Tibial nerve (tissue), 4 donors: Measurements from ENCODE around the gene CDH4. TPM values are rescaled to one million over a fixed set of nuclear protein-coding genes. Genes with fewer than 3 reads are reported as not detected.

Source experiments
- DNase-seq, 2 donors: peaks; one replicate each; pipeline ENCODE4 v3.0.0-alpha.2; 2019; ENCODE audit warnings: low spot score in 2 of 2
- H3K27ac ChIP-seq, 4 donors: fragments of 200-600 bp; sonication (generic) in 3 of 4; one replicate each; pipeline ENCODE4 v1.5.1; 2017 to 2019; ENCODE audit warnings: mild to moderate bottlenecking in 1 of 4
- H3K27me3 ChIP-seq, 2 donors: fragments of 200-600 bp; sonication (generic) in 1 of 2; one replicate each; pipeline versions ENCODE4 v1.5.1 to v1.6.0; 2017 to 2019
- H3K36me3 ChIP-seq, 3 donors: fragments of 200-600 bp; sonication (generic); one replicate each; pipeline ENCODE4 v1.5.1; 2018 to 2019
- H3K4me1 ChIP-seq, 4 donors: fragments of 200-600 bp; sonication (generic) in 3 of 4; one replicate each; pipeline ENCODE4 v1.5.1; 2017 to 2019
- H3K4me3 ChIP-seq, 4 donors: fragments of 200-600 bp; sonication (generic) in 3 of 4; one replicate each; pipeline ENCODE4 v1.5.1; 2017 to 2019; ENCODE audit warnings: mild to moderate bottlenecking in 1 of 4, moderate library complexity in 1 of 4
- H3K9me3 ChIP-seq, 4 donors: fragments of 200-600 bp; sonication (generic) in 3 of 4; one replicate each; pipeline ENCODE4 v1.5.1; 2017 to 2019
- CTCF ChIP-seq, 5 experiments: fragments of 200-600 bp in 3 of 5; fragments of 450-650 bp in 2 of 5; sonication (generic) in 3 of 5; IDR thresholded peaks; one replicate each; pipeline ENCODE4 v1.5.1; 2016 to 2019; ENCODE audit warnings: antibody characterized with exemption in 5 of 5, mild to moderate bottlenecking in 3 of 5, moderate library complexity in 2 of 5
- EP300 ChIP-seq, 2 donors: sonication (generic); formaldehyde crosslinking; IDR thresholded peaks; one replicate each; pipeline ENCODE4 v1.6.1; 2017; ENCODE audit warnings: antibody characterized with exemption in 2 of 2, mild to moderate bottlenecking in 1 of 2
- POLR2A ChIP-seq, 2 donors: fragments of 450-650 bp; IDR thresholded peaks; one replicate each; pipeline ENCODE4 v1.6.1; 2017; ENCODE audit warnings: antibody characterized with exemption in 2 of 2, mild to moderate bottlenecking in 2 of 2, moderate library complexity in 2 of 2
- WGBS, 2 donors: methylation state at CpG; one replicate each; pipeline ENCODE4 v1.1.5; 2018; 5-methylcytosine and 5-hydroxymethylcytosine counted together
- total RNA-seq, 4 donors: library from RNA; depleted of rRNA; stranded (reverse); fragments of >200 nt; gene quantifications; one replicate each; pipeline ENCODE4 v1.1.0, GENCODE V29; 2016

The CDH4 gene
- total RNA-seq, 4 donors from 2014 or later: 0.78 to 2.3 (median 1.0) TPM

- no peak overlapping the region for H3K27ac ChIP-seq
- no peak for TF ChIP-seq POLR2A (IDR thresholded peaks at IDR 0.05)
- TF ChIP-seq EP300 (IDR thresholded peaks at IDR 0.05): no peak
- no peak for TF ChIP-seq CTCF (IDR thresholded peaks at IDR 0.05)
- no peaks in the 10 kb centered on the region for H3K4me1 ChIP-seq
- no peaks in the 10 kb centered on the region for H3K36me3 ChIP-seq
- WGBS, 2 donors: 70 to 73% methylated on average over 9 to 11 of the region's 11 CpGs
- DNase-seq: no peak
- H3K4me3 ChIP-seq: no peak overlapping the region
- H3K27me3 ChIP-seq: no peaks in the 10 kb centered on the region
- H3K9me3 ChIP-seq: no peaks in the 10 kb centered on the region
These were observed 208.4 kb downstream of the CDH4 start for GRCh38 chr20:61460261-61461052.

- H3K4me3 ChIP-seq: no peak overlapping the region
- no peaks in the 10 kb centered on the region for H3K36me3 ChIP-seq
- H3K27ac ChIP-seq: no peak overlapping the region
- H3K27me3 ChIP-seq: no peaks in the 10 kb centered on the region
- H3K4me1 ChIP-seq: no peaks in the 10 kb centered on the region
- no peaks in the 10 kb centered on the region for H3K9me3 ChIP-seq
- WGBS, 2 donors: 81 to 84% methylated on average over 12 of the region's 12 CpGs
- no peak for TF ChIP-seq CTCF (IDR thresholded peaks at IDR 0.05)
- no peak for TF ChIP-seq EP300 (IDR thresholded peaks at IDR 0.05)
- no peak for TF ChIP-seq POLR2A (IDR thresholded peaks at IDR 0.05)
- DNase-seq: no peak
These were observed 209.4 kb downstream of the CDH4 start for GRCh38 chr20:61461461-61461860.

DNA sequence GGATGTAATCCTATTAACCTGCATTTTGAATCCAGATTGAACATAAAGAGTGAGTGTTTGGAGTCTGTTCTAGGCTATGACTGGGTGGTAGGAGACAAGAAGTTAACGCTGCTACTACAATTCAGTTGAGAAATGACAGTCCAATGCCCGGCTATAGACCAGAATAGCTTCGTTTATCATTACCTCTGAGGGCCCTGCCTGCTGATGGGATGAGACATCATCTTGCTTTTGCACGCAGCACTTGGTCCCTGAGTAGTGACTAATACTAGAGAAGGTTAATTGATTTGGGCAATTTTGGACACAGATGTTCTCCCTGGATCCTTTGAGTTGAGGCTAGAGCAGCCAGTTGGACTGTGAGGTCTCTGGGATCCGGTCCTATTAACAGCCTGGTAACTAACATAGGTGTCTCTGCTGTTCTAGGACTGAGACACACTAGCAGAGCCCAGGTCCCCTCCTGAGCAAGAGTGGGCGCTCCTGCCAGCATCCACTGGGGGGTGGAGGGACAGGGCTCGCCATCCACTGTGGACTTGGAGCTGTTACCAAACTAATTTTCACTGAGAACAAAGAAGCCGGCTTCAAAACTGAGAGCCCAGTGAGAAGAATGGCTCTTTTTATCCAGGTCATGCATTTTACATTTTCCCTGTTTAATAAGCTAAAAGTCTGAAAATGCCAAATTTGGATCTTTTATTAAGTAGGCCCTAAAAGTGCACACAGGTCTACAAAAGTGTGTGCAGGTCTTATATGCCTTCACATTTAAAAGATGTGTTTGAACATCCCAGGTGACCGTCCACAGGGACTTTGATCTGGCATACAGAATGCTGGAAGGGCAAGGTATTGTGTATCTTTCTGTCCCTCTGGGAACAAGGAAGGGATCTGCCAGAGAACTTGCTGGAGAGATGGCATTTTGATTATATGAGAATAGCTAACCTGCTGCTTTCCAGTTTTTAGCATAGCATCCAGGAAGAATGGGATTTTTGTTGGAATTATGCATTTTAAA, 212.5 kb downstream of the CDH4 start:
- Histone ChIP-seq H3K27ac (no peak overlapping the region), H3K36me3 (no peaks in the 10 kb centered on the region), H3K4me3 (no peak overlapping the region), H3K4me1 (no peaks in the 10 kb centered on the region), H3K27me3 (no peaks in the 10 kb centered on the region), H3K9me3 (peaks cover 0 to 12% (median 0%) of the 10 kb centered on the region in 4 donors)
- DNase-seq: no peak
- WGBS, 2 donors: 68 to 71% methylated on average over 9 of the region's 9 CpGs
- TF ChIP-seq POLR2A (IDR thresholded peaks at IDR 0.05) (no peak), EP300 (IDR thresholded peaks at IDR 0.05) (no peak), CTCF (IDR thresholded peaks at IDR 0.05) (no peak)

GRCh38 chr20:61475729-61476128, 223.7 kb downstream of the CDH4 start:
- Histone ChIP-seq H3K27ac (no peak overlapping the region), H3K9me3 (peaks cover 0 to 11% (median 0%) of the 10 kb centered on the region in 4 donors), H3K36me3 (no peaks in the 10 kb centered on the region), H3K27me3 (no peaks in the 10 kb centered on the region), H3K4me3 (no peak overlapping the region), H3K4me1 (no peaks in the 10 kb centered on the region)
- no peak for DNase-seq
- TF ChIP-seq POLR2A (IDR thresholded peaks at IDR 0.05) (no peak), EP300 (IDR thresholded peaks at IDR 0.05) (no peak), CTCF (IDR thresholded peaks at IDR 0.05) (no peak)
- 78 to 81% methylated on average over 7 of the region's 7 CpGs for WGBS, 2 donors
